ENCODE data around the gene CASZ1.

DNA sequence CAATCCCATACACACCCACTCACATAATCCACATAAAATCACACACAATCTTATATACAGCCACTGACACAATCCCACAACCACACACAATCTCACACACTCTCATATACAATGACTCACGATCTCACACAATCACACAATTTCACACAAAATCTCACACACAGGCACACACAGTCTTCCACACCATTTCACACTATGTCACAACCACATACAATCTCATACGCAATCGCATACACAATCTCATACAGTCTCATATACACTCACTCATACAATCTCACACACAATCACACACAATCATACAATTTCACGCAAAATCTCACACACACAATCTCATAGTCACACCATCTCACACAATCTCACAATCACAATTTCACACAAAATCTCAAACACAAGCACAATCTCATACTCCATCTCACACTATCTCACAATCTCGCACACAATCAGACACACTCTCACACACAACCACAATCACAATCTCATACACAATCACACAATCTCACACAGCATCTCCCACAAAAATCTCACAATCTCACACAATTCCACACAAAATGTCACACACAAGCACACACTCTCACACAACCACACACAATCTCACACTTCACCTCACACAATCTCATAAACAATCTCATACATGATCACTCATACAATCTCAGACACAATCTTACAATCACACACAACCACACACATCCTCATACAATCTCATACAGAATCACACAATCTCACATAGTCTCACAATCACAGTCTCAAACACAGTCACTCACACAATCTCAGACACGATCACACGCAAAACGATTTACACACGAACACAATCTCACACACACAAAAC, 18.5 kb downstream of the CASZ1 start:
- TF ChIP-seq POLR2AphosphoS5 (IDR thresholded peaks at IDR 0.05) (no peak), POLR2A (IDR thresholded peaks at IDR 0.05) (no peak), EP300 (IDR thresholded peaks at IDR 0.05; ENCODE audit: low read depth) (no peak)
- TF ChIP-seq, protein P1, sequence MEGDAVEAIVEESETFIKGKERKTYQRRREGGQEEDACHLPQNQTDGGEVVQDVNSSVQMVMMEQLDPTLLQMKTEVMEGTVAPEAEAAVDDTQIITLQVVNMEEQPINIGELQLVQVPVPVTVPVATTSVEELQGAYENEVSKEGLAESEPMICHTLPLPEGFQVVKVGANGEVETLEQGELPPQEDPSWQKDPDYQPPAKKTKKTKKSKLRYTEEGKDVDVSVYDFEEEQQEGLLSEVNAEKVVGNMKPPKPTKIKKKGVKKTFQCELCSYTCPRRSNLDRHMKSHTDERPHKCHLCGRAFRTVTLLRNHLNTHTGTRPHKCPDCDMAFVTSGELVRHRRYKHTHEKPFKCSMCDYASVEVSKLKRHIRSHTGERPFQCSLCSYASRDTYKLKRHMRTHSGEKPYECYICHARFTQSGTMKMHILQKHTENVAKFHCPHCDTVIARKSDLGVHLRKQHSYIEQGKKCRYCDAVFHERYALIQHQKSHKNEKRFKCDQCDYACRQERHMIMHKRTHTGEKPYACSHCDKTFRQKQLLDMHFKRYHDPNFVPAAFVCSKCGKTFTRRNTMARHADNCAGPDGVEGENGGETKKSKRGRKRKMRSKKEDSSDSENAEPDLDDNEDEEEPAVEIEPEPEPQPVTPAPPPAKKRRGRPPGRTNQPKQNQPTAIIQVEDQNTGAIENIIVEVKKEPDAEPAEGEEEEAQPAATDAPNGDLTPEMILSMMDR (IDR thresholded peaks at IDR 0.05): no peak
